Measurements from ENCODE around the gene UGT1A8. TPM values are rescaled to one million over a fixed set of nuclear protein-coding genes. Genes with fewer than 3 reads are reported as not detected.

The UGT1A8 gene
- total and polyA plus RNA-seq, 9 of the 15 experiments (the other 6 are each of a cell fraction or from before 2014, with no cell fraction given), result 0.04 TPM; not detected in 8

DNA sequence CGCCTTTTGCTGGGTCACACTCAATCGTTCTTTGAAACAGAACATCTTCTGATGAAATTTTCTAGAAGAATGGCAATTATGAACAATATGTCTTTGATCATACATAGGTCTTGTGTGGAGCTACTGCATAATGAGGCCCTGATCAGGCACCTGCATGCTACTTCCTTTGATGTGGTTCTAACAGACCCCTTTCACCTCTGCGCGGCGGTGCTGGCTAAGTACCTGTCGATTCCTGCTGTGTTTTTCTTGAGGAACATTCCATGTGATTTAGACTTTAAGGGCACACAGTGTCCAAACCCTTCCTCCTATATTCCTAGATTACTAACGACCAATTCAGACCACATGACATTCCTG is 95.8 kb downstream of the UGT1A8 start (continued):
- TF ChIP-seq ZNF609 (CRISPR knock-in tag; IDR thresholded peaks at IDR 0.05; ENCODE audit: borderline replicate concordance), result no peak
- TF ChIP-seq SPI1 (IDR thresholded peaks at IDR 0.05; ENCODE audit: borderline replicate concordance, low read depth, low read length), result no peak
- TF ChIP-seq ZNF740 (CRISPR knock-in tag; IDR thresholded peaks at IDR 0.05), result no peak
- TF ChIP-seq ZNF740 (tag; IDR thresholded peaks at IDR 0.05), result no peak
- TF ChIP-seq MCM7 (IDR thresholded peaks at IDR 0.05), result no peak
- TF ChIP-seq BRF1 (IDR thresholded peaks at IDR 0.05; ENCODE audit: borderline replicate concordance, extremely low read depth, insufficient read length), result no peak
